B cell (primary cell): ENCODE measurements around the gene RIC3.

Source experiments
- EZH2 ChIP-seq: IDR thresholded peaks from 2 replicates; pipeline ENCODE4 v1.6.1; 2012; ENCODE audit warnings: borderline replicate concordance, low read depth, mild to moderate bottlenecking, moderate library complexity, low read length; ENCODE audit not compliant: insufficient read depth, poor library complexity, severe bottlenecking
- TF ChIP-seq, protein P1 (sequence below): fragments of 200-600 bp; IDR thresholded peaks from one replicate; pipeline ENCODE4 v1.8.0; 2022; ENCODE audit warnings: antibody characterized with exemption, mild to moderate bottlenecking

- TF ChIP-seq, protein P1, sequence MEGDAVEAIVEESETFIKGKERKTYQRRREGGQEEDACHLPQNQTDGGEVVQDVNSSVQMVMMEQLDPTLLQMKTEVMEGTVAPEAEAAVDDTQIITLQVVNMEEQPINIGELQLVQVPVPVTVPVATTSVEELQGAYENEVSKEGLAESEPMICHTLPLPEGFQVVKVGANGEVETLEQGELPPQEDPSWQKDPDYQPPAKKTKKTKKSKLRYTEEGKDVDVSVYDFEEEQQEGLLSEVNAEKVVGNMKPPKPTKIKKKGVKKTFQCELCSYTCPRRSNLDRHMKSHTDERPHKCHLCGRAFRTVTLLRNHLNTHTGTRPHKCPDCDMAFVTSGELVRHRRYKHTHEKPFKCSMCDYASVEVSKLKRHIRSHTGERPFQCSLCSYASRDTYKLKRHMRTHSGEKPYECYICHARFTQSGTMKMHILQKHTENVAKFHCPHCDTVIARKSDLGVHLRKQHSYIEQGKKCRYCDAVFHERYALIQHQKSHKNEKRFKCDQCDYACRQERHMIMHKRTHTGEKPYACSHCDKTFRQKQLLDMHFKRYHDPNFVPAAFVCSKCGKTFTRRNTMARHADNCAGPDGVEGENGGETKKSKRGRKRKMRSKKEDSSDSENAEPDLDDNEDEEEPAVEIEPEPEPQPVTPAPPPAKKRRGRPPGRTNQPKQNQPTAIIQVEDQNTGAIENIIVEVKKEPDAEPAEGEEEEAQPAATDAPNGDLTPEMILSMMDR: no peak
- no peak for TF ChIP-seq EZH2
These were observed 64.9 kb downstream of the RIC3 start for GRCh38 chr11:8103909-8104308.
